GM23338 (cell line): Measurements from ENCODE around the gene EYS. TPM values are rescaled to one million over a fixed set of nuclear protein-coding genes. Genes with fewer than 3 reads are reported as not detected.

ENCODE experiments used
- ATAC-seq: fragments of 200-7000 bp; cut with Tn5 transposase; 3 replicates; pipeline ENCODE4 v1.9.1; 2020
- DNase-seq: peaks from one replicate; pipeline ENCODE4 v3.0.0-alpha.2; 2015; ENCODE audit warnings: low spot score
- H2AFZ ChIP-seq: fragments of 200-600 bp; sonication (generic); 2 replicates; pipeline ENCODE4 v1.8.0; 2016; ENCODE audit warnings: antibody characterized with exemption, mild to moderate bottlenecking, moderate library complexity
- H3F3A ChIP-seq: fragments of 200-600 bp; sonication (generic); replicated peaks from 2 replicates; pipeline ENCODE4 v1.8.0; 2017; ENCODE audit warnings: antibody characterized with exemption, mixed run types, low read depth
- H3K27ac ChIP-seq: fragments of 200-600 bp; sonication (generic); 2 replicates; pipeline ENCODE4 v1.6.1; 2016; ENCODE audit warnings: low read depth
- H3K27me3 ChIP-seq: fragments of 200-600 bp; sonication (generic); 2 replicates; pipeline ENCODE4 v1.8.0; 2016; ENCODE audit warnings: mild to moderate bottlenecking, mixed run types, moderate library complexity; ENCODE audit not compliant: insufficient read depth
- H3K36me3 ChIP-seq: fragments of 200-600 bp; sonication (generic); 2 replicates; pipeline ENCODE4 v1.8.0; 2016; ENCODE audit warnings: mild to moderate bottlenecking; ENCODE audit not compliant: insufficient read depth
- H3K4me1 ChIP-seq: fragments of 200-600 bp; sonication (generic); 2 replicates; pipeline ENCODE4 v1.8.0; 2016; ENCODE audit warnings: mild to moderate bottlenecking, moderate library complexity; ENCODE audit not compliant: insufficient read depth
- H3K4me2 ChIP-seq: fragments of 200-600 bp; sonication (generic); 2 replicates; pipeline ENCODE4 v1.7.1; 2017; ENCODE audit warnings: mixed run types
- H3K4me3 ChIP-seq: fragments of 200-600 bp; sonication (generic); 2 replicates; pipeline ENCODE4 v1.6.1; 2016; ENCODE audit warnings: mixed run types
- H3K79me2 ChIP-seq: fragments of 200-600 bp; sonication (generic); replicated peaks from 2 replicates; pipeline ENCODE4 v1.8.0; 2017; ENCODE audit warnings: mild to moderate bottlenecking; ENCODE audit not compliant: insufficient read depth
- H3K9me2 ChIP-seq: fragments of 200-600 bp; sonication (generic); 2 replicates; pipeline ENCODE4 v1.8.0; 2017; ENCODE audit not compliant: insufficient read depth
- H4K20me1 ChIP-seq: fragments of 200-600 bp; sonication (generic); replicated peaks from 2 replicates; pipeline ENCODE4 v1.8.0; 2017; ENCODE audit warnings: mild to moderate bottlenecking; ENCODE audit not compliant: insufficient read depth
- H3K27ac Mint-ChIP-seq: 2 replicates; pipeline ENCODE4 v1.8.0; 2020; ENCODE audit warnings: inconsistent platforms, mild to moderate bottlenecking, moderate library complexity, mixed read lengths
- H3K27me3 Mint-ChIP-seq: 3 replicates; pipeline ENCODE4 v1.8.0; 2022; ENCODE audit warnings: low read depth, mild to moderate bottlenecking, moderate library complexity, mixed read lengths, inconsistent platforms; ENCODE audit not compliant: insufficient read depth, poor library complexity
- H3K36me3 Mint-ChIP-seq: 3 replicates; pipeline ENCODE4 v1.8.0; 2021; ENCODE audit warnings: low read depth, mild to moderate bottlenecking, inconsistent platforms, moderate library complexity, mixed read lengths
- H3K4me1 Mint-ChIP-seq: 3 replicates; pipeline ENCODE4 v1.8.0; 2020; ENCODE audit warnings: mild to moderate bottlenecking, inconsistent platforms, mixed read lengths
- H3K4me3 Mint-ChIP-seq: 3 replicates; pipeline ENCODE4 v1.8.0; 2021; ENCODE audit warnings: moderate library complexity, mild to moderate bottlenecking, inconsistent platforms, mixed read lengths
- H3K9me3 Mint-ChIP-seq: 3 replicates; pipeline ENCODE4 v1.8.0; 2020; ENCODE audit warnings: moderate library complexity, mild to moderate bottlenecking, inconsistent platforms, mixed read lengths
- REST ChIP-seq: IDR thresholded peaks from one replicate; pipeline ENCODE4 v1.6.1; 2018; ENCODE audit warnings: antibody characterized with exemption; ENCODE audit not compliant: unreplicated experiment
- ZNF462 ChIP-seq: fragments of 250-450 bp; sonication (Bioruptor Pico); IDR thresholded peaks from 2 replicates; pipeline ENCODE4 v1.5.0; 2020; ENCODE audit warnings: mild to moderate bottlenecking, moderate library complexity
- polyA plus RNA-seq: library from polyadenylated mRNA; unstranded; fragments of >200 nt; fragmentation: Nextera tagmentation; extraction: Ambion mirVana; gene quantifications from 2 replicates; pipeline ENCODE4 v1.2.1, GENCODE V29; 2016
- total RNA-seq: library from RNA; depleted of rRNA; stranded (reverse); fragments of >200 nt; shearing (Covaris generic); gene quantifications from 2 replicates; pipeline ENCODE4 v1.2.3, GENCODE V29; 2014

EYS gene
- total and polyA plus RNA-seq, 2 experiments from 2014 or later: 0.38 to 0.52 TPM

GRCh38 chr6:65052626-65053025 is 654.4 kb downstream of the EYS start:
- TF ChIP-seq ZNF462 (CRISPR knock-in tag): no peak
- no peak for TF ChIP-seq REST
- Histone ChIP-seq H3K4me3 (no peak overlapping the region), H3K4me2 (no peak overlapping the region), H3K9me2 (no peaks in the 10 kb centered on the region), H3K27me3 (no peaks in the 10 kb centered on the region), H3K36me3 (no peaks in the 10 kb centered on the region), H4K20me1 (no peaks in the 10 kb centered on the region), H2AFZ (no peak overlapping the region), H3F3A (no peaks in the 10 kb centered on the region), H3K27ac (no peak overlapping the region), H3K79me2 (no peaks in the 10 kb centered on the region), H3K4me1 (no peaks in the 10 kb centered on the region)
- DNase-seq (no peak), ATAC-seq (no peak)
- H3K4me1 Mint-ChIP-seq: no peaks in the 10 kb centered on the region
- H3K9me3 Mint-ChIP-seq: no peaks in the 10 kb centered on the region; the same call in 1 of the 3 replicates
- H3K27ac Mint-ChIP-seq: no peak overlapping the region
- no peaks in the 10 kb centered on the region for H3K36me3 Mint-ChIP-seq
- no peaks in the 10 kb centered on the region for H3K27me3 Mint-ChIP-seq
- H3K4me3 Mint-ChIP-seq: no peak overlapping the region
